ENCODE data around the gene LPCAT2. TPM values are rescaled to one million over a fixed set of nuclear protein-coding genes. Genes with fewer than 3 reads are reported as not detected.

LPCAT2 gene
- total RNA-seq, 4 donors from 2014 or later = 8.0 to 27.1 (median 18.0) TPM

- no peak for TF ChIP-seq POLR2AphosphoS5 (IDR thresholded peaks at IDR 0.05)
- no peak for TF ChIP-seq POLR2A (IDR thresholded peaks at IDR 0.05)
- no peak for TF ChIP-seq EP300 (IDR thresholded peaks at IDR 0.05)
- no peak for TF ChIP-seq CTCF (IDR thresholded peaks at IDR 0.05)
- H3K36me3 ChIP-seq = no peaks in the 10 kb centered on the region
- H3K9me3 ChIP-seq = no peaks in the 10 kb centered on the region
- H3K4me3 ChIP-seq = no peak overlapping the region
- no peak overlapping the region for H3K27ac ChIP-seq
- WGBS, 2 donors (ENCODE audit: low coverage in 1 of 2) = 93 to 94% methylated on average over 2 of the region's 2 CpGs
- no peak for ATAC-seq
- H3K27me3 ChIP-seq = no peaks in the 10 kb centered on the region
- H3K4me1 ChIP-seq = peaks cover 5 to 34% (median 10%) of the 10 kb centered on the region in 3 donors
These were observed 54.9 kb downstream of the LPCAT2 start for GRCh38 chr16:55563797-55564196.

- Histone ChIP-seq H3K27ac (no peak overlapping the region), H3K4me3 (no peak overlapping the region), H3K27me3 (no peaks in the 10 kb centered on the region), H3K36me3 (no peaks in the 10 kb centered on the region), H3K4me1 (peaks cover 6 to 32% (median 8%) of the 10 kb centered on the region in 3 donors), H3K9me3 (no peaks in the 10 kb centered on the region)
- ATAC-seq = no peak
- TF ChIP-seq POLR2AphosphoS5 (IDR thresholded peaks at IDR 0.05) (no peak), POLR2A (IDR thresholded peaks at IDR 0.05) (no peak), EP300 (IDR thresholded peaks at IDR 0.05) (no peak), CTCF (IDR thresholded peaks at IDR 0.05) (no peak)
- WGBS, 2 donors (ENCODE audit: low coverage in 1 of 2) = 80 to 87% methylated on average over 1 of the region's 1 CpG
These were observed 56.2 kb downstream of the LPCAT2 start for GRCh38 chr16:55565086-55565485.

GRCh38 chr16:55566432-55567175 lies 57.7 kb downstream of the LPCAT2 start, which contains the start of gene CAPNS2:
TSS of gene CAPNS2 (plus strand) at chr16:55566684. CDS start at chr16:55566757, 73 bp downstream.
- Histone ChIP-seq H3K4me3 (no peak within 1 kb of the TSS), H3K27me3 (no peaks in the 10 kb centered on the region), H3K4me1 (peaks cover 6 to 33% (median 8%) of the 10 kb centered on the region in 3 donors), H3K36me3 (no peaks in the 10 kb centered on the region), H3K27ac (no peak within 1 kb of the TSS), H3K9me3 (no peaks in the 10 kb centered on the region)
- WGBS, 2 donors (ENCODE audit: low coverage in 1 of 2) = 95 to 100% methylated on average over 3 to 8 of the region's 9 CpGs
- ATAC-seq = no peak
- no peak for TF ChIP-seq POLR2AphosphoS5 (IDR thresholded peaks at IDR 0.05)
- no peak for TF ChIP-seq CTCF (IDR thresholded peaks at IDR 0.05)
- TF ChIP-seq EP300 (IDR thresholded peaks at IDR 0.05) = no peak

- WGBS, 2 donors (ENCODE audit: low coverage in 1 of 2) = 86 to 93% methylated on average over 3 of the region's 3 CpGs
- no peak overlapping the region for H3K27ac ChIP-seq
- ATAC-seq = no peak
- TF ChIP-seq CTCF (IDR thresholded peaks at IDR 0.05) (no peak), POLR2A (IDR thresholded peaks at IDR 0.05) (no peak), EP300 (IDR thresholded peaks at IDR 0.05) (no peak), POLR2AphosphoS5 (IDR thresholded peaks at IDR 0.05) (no peak)
- peaks cover 6 to 33% (median 8%) of the 10 kb centered on the region in 3 donors for H3K4me1 ChIP-seq
- no peak overlapping the region for H3K4me3 ChIP-seq
- no peaks in the 10 kb centered on the region for H3K27me3 ChIP-seq
- no peaks in the 10 kb centered on the region for H3K36me3 ChIP-seq
- no peaks in the 10 kb centered on the region for H3K9me3 ChIP-seq
These were observed 58.5 kb downstream of the LPCAT2 start for GRCh38 chr16:55567382-55567781.

- Histone ChIP-seq H3K4me3 (no peak overlapping the region), H3K27ac (no peak overlapping the region), H3K27me3 (no peaks in the 10 kb centered on the region), H3K4me1 (peaks cover 6 to 33% (median 8%) of the 10 kb centered on the region in 3 donors), H3K9me3 (no peaks in the 10 kb centered on the region), H3K36me3 (no peaks in the 10 kb centered on the region)
- no peak for ATAC-seq
- WGBS, 2 donors (ENCODE audit: low coverage in 1 of 2) = 57 to 67% methylated on average over 3 of the region's 3 CpGs
- TF ChIP-seq POLR2AphosphoS5 (IDR thresholded peaks at IDR 0.05) = no peak
- TF ChIP-seq POLR2A (IDR thresholded peaks at IDR 0.05) = no peak
- no peak for TF ChIP-seq CTCF (IDR thresholded peaks at IDR 0.05)
- TF ChIP-seq EP300 (IDR thresholded peaks at IDR 0.05) = no peak
These were observed 59.3 kb downstream of the LPCAT2 start for GRCh38 chr16:55568207-55568606.

All from gastroesophageal sphincter (tissue), 4 donors.